Activated T-cell treated with anti-CD3 and anti-CD28 coated beads, Interleukin-2, amount 50 U/mL, for 48 hours (primary cell): ENCODE measurements around the gene EIF1.
"Not testable (repeated sequence)": the region's sequence is repeated elsewhere in the genome, so short reads cannot be mapped to it uniquely, and the experiment has no call there.

Source experiments
- DNase-seq, 2 experiments: peaks; one replicate each; pipeline ENCODE4 v3.0.0-alpha.2; 2020

The EIF1 gene

GRCh38 chr17:41688641-41689496 is at the start of gene EIF1:
Gene EIF1 (plus strand): TSS chr17:41688885. CDS start chr17:41689039, 154 bp downstream.
- DNase-seq = peak; percentile 100

GRCh38 chr17:41638941-41639340 is 49.7 kb upstream of the EIF1 start:
- no peak for DNase-seq

GRCh38 chr17:41639492-41640473 is 48.9 kb upstream of the EIF1 start:
- no peak for DNase-seq

- not testable (repeated sequence) for DNase-seq
Measured at GRCh38 chr17:41640596-41640995, 48.1 kb upstream of the EIF1 start.

GRCh38 chr17:41642252-41643156 is 46.2 kb upstream of the EIF1 start:
- no peak for DNase-seq

GRCh38 chr17:41647038-41647813 is 41.5 kb upstream of the EIF1 start:
- DNase-seq = no peak

GRCh38 chr17:41647940-41648410 is 40.7 kb upstream of the EIF1 start:
- DNase-seq = peak; percentile 95 to 97

- DNase-seq = peak; percentile 91 to 93
Measured at GRCh38 chr17:41648411-41649195, 40.1 kb upstream of the EIF1 start.

GRCh38 chr17:41649923-41650519 is 38.7 kb upstream of the EIF1 start:
- DNase-seq = no peak

- DNase-seq = no peak
Measured at GRCh38 chr17:41650794-41651624, 37.7 kb upstream of the EIF1 start.

GRCh38 chr17:41651625-41652460 is 36.8 kb upstream of the EIF1 start:
- no peak for DNase-seq

GRCh38 chr17:41652461-41652970 is 36.2 kb upstream of the EIF1 start:
- DNase-seq = no peak

GRCh38 chr17:41653421-41653820 is 35.3 kb upstream of the EIF1 start:
- no peak for DNase-seq

- no peak for DNase-seq
Measured at GRCh38 chr17:41653892-41654677, 34.6 kb upstream of the EIF1 start.

- no peak for DNase-seq
Measured at GRCh38 chr17:41654678-41655607, 33.7 kb upstream of the EIF1 start.

- no peak for DNase-seq
Measured at GRCh38 chr17:41655611-41656111, 33.0 kb upstream of the EIF1 start.
